IMR-90 (cell line): ENCODE results near the gene YPEL2. TPM values are rescaled to one million over a fixed set of nuclear protein-coding genes. Genes with fewer than 3 reads are reported as not detected.

Source experiments
- FOS ChIP-seq: fragments of 150-350 bp; IDR thresholded peaks from 2 replicates; pipeline ENCODE4 v1.6.1; 2016; ENCODE audit warnings: low read depth, low read length
- MXI1 ChIP-seq: IDR thresholded peaks from 2 replicates; pipeline ENCODE4 v1.6.1; 2012; ENCODE audit warnings: low read depth, mild to moderate bottlenecking, low read length, moderate library complexity, borderline replicate concordance
- POLR2A ChIP-seq: IDR thresholded peaks from 2 replicates; pipeline ENCODE4 v1.6.1; 2012; ENCODE audit warnings: mild to moderate bottlenecking, low read depth, low read length
- USF2 ChIP-seq: fragments of 150-350 bp; IDR thresholded peaks from 2 replicates; pipeline ENCODE4 v1.6.1; 2017; ENCODE audit warnings: mild to moderate bottlenecking, antibody characterized with exemption, low read length, low read depth
- polyA plus RNA-seq, 3 experiments: library from polyadenylated mRNA; depleted of rRNA; stranded (reverse); fragments of >200 nt; gene quantifications; 2 replicates each; pipeline ENCODE4 v1.2.3, GENCODE V29; 2012; ENCODE audit warnings: low replicate concordance in 1 of 3
- total RNA-seq: library from RNA; depleted of rRNA; stranded (reverse); fragments of >200 nt; gene quantifications from 2 replicates; pipeline ENCODE4 v1.2.3, GENCODE V29; 2012

The YPEL2 gene
- total and polyA plus RNA-seq, 2 of the 4 experiments (the other 2 are of a cell fraction), result 2.3 to 3.4 TPM

DNA sequence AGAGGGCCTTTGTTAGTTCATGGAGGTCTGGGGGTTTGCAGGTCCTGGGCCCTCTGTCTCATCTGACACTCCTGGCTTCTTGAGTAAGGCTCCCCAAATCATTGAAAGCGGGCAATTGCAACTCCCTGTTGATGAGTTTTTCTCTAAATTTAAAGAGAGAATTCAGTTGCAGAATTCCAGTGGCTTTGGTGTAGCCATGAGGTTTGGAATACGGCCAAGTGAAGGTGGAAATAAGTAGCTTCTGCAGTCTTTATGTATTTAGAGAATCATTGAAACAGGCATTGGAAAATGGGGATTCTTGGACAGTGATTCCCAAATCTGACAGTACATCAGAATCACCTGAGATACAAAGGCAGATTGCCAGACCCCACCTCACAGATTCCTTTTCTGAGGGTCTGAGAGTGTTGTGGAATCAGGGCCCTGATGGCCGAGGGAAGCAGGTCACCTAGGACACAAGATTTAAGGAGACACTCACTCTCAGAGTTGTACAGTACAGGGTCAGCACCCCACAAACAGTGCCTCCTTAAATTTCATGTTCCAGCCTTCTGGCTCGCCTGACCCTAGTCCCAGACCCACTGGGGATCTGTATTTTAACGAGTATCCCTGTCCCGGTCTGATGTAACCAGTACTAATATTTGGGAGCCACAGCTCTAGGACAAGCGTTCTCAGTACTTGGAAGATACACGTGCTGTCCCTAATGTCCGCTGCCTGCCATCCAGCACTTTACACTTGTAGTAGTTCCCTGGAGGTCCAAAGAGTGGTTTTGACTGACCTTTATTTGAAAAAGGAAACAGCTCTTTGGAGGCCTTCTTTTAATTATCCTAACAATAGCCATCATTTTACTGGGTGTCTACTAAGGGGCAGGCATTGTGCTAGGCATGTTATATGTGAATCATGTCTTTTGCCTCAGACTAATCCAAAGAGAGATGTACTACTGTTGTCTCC is 37.8 kb downstream of the YPEL2 start (continued):
- TF ChIP-seq POLR2A (no peak), USF2 (no peak), MXI1 (no peak), FOS (no peak)
